ENCODE measurements around the gene MTHFD2.

The MTHFD2 gene

DNA sequence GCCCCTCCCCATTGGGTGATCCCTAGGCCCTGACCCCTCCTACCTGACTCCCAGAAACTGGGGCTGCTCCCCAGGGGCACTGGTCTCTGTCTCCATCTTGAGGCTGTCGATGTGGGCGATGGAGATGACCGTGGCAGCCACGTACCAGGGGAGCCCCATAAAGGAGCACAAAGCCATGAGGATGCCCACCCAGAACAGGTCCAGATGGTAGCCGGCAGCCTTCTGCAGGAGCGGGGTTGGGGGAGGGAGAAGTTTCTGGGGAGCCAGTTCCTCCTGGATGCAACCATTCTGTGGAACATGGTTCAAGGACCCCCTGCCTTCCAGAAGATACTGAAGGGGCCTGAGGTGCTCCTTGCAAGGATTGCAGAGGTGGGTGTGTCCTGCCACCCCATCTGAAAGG is 34.0 kb downstream of the MTHFD2 start:
- DNase-seq = no peak

DNA sequence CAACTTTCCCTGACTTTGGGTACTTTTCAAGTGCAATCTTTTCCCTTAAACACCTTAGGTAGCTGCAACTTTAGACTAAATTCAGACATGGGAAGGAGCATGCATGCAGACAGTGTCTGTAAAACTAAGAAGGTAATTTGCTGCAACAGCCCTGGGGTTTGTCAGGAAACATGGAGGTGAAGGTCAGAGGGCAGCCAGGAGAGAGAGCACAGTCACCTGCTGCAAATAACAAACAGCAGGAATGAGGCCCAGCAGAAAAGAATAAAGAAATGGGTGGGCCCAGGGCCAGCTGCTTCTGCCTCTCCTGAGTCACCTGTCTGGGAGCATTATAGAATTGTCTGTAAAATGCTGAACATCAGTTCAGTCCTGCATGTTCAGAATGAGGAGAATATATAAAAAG is 35.2 kb downstream of the MTHFD2 start:
- no peak for DNase-seq

DNA sequence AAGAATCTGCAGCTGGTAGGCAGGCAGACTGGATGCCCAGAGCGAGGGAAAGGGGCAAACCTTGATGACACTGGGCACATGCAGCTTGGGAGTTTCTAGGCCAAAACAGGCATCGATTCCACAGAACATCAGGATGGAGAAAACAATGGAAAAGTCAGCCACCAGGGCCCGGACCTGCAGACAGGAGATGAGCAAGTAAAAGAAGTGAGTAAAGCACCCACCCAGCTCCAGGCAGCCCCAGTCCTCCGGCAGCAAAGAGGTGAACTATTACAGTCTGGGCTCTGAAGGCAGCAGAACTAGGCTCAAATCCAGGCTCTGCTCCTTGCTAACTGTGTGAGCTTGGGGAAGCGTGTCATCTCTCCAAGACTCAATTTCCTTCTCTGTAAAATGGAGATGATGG is 36.6 kb downstream of the MTHFD2 start:
- no peak for DNase-seq

DNA sequence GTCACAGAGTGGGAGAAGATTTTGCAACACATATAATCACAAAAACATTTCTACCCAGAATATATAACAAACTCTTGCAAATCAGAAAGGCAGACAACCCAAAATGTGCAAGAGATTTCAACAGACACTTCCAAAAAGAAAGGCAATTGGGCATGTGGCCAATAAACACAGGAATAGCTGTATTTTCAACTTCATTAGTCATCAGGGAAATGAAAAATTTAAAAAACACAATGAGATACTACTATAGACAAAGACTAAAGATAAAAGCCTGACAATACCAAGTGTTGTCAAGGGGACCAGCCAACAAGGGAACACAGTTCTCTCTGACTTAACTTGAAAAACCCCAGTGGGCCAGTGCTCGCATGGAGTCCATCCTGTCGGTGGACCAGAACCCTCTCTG is 40.5 kb downstream of the MTHFD2 start:
- no peak for DNase-seq

DNA sequence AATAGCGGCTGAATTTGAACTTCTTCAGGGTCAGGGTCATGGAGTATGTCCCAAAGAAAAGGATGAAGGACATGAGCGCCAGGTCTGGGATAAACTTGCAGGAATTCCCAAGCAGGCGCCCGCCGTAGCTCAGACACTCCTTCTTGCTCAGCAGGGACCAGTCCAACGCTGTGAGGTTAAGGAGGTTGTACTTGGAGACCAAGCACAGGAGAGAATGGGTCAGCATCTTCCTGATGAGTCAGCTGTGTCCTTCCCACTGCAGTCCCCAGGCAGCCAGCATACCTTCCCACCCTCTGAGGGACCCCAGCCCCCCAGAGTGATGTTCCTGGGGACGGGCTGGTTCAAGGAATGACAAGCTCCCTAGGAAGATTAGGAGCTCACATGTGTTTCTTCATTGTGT is 40.9 kb downstream of the MTHFD2 start:
- no peak for DNase-seq

DNA sequence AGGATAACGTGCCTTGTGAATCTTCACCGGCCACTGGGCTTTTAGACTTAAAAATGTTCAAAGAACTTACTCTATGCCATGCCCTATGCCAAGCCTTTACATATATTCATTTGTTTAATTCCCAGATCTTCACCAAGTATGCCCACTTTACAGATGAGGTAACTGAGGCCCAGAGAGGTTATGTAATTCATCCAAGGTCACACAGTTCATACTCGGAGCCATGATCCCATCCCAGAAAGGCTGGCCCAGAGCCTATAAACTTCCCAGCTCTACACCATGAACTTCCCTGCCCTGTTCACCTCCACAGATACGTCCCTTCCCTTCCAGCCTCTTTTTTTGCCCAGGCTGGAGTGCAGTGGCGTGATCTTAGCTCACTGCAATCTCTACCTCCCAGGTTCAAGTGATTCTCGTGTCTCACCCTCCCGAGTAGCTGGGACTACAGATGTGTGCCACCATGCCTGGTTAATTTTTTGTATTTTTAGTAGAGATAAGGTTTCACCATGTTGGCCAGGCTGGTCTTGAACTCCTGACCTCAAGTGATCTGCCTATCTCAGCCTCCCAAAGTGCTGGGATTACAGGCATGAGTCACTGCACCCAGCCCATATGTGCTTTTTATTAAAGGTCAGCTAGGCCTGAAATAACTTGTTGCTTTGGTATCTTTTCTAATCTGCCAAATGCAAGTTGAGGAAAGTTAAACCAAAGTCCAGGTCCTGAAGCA is 44.1 kb downstream of the MTHFD2 start:
- no peak for DNase-seq

DNA sequence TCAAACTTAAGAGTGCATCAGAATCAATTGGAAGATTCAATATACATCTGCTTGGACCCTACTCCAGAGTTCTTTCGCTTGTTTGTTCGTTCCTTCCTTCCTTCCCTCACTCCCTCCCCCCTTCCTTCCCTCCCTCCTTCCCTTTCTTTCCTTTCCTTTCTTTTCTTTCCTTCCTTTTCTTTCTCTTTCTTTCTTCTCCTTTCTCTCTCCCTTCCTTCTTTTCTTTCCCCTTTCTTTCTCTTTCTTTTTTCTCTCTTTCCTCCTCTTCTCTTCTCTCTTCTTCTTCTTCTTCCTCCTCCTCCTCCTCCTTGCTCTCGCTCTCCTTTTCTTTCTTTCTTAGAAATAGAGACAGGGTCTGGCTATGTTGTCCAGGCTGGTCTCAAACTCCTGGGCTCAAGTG is 45.9 kb downstream of the MTHFD2 start:
- no peak for DNase-seq

DNA sequence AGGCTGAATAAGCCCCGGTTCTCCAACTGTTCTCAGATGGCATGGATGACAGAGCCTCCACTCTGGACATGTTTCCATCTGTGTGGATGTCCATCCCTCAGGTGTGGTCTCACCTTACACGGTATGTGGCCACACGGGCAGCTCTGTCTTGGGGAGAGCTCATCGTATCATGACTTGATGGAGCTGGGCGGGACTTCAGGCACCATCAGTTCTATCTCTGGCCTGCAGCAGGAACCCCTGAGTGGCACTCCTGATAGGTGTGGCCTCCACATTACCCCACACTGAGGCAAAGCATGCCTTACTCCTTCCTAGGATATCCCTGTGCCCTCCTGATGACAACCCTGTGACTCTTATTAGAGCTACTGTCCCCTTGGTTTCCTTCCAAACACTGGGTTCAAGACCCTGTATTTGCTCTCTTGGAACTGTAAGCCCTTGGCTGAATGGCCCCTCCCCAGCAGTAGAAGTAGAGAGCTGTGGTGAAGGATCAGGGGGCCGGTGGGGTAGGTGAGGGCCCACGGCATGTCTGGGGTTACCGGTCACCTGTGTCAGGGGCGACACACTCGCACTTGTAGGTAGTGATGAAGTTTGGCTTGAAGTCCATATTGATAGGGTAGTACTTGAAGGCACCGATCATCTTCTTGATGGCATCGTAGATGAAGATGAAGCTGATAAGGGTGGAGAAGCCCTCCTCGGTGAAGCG is 48.2 kb downstream of the MTHFD2 start:
- no peak for DNase-seq

DNA sequence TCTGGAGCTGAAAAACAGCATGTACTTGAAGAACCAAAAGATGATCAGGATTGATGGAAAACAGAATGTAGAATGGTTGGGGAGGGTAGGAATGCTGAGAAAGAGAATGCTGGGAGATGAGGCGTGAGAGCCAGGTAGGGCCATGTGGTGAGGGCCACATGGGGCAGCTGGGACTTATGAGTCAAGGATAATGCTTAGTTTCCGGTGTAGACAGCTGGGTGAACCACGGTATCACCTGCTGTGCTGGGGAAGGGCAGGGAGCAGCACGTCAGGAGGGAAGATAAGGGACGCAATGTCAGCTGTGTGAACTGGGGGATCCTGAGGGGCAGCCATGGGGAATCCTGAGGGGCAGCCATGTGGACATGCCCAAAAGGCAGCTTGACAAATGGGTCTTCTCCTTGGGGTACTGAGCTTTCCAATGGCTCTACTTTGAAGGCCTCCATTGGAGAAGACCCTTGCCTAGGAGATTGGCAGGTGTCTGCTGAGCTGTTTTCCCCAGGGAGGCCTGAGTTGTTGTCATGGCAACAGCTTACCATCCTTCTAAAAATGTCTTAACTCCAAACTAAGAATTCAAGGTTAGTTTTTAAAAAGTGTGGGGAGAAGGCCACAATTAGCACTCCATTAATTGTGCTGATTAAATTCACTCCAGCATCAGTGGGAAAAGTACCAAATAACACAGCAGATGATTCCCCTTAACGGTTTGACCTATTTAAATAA is 51.1 kb downstream of the MTHFD2 start:
- no peak for DNase-seq

DNA sequence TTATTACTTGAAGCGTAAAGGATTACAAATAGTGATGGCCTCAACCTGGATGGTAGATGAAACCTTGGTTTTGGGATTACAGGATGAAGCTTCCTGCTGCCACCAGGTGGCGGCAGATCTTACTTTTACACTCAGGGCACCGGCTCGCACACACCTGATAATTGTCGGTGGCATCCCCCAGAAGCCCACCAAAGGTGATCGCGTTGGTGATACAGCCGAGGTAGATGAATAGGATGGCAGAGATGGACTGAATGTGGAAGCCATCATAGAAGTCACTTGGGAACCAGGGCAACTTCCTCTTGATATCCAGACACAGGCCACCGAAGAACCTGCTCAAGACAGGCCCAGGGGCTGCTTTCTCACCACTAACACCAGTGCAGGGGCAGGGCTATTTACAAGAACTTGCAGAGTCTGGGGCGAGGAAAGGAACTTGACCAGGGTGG is 51.8 kb downstream of the MTHFD2 start:
- peak; percentile 6 for DNase-seq

DNA sequence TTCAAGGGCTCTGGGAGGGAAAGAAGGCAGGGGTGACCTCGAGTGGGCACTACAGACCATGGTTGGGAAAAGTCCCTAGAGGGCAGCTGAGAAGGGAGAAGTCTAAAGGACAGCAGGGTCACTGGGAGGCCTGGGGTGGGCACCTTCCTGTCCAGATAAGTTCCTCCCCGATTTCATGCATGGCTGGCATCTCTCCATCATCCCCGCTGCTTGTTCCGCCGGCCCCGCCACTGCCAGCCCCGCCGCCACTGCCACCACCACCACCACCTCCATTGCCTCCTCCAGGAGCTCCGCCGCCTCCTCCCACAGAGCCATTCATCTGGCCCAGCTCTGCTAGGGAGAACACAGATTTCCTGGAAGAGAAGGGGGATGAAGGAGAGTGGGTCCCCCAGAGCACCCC is 53.6 kb downstream of the MTHFD2 start:
- no peak for DNase-seq

DNA sequence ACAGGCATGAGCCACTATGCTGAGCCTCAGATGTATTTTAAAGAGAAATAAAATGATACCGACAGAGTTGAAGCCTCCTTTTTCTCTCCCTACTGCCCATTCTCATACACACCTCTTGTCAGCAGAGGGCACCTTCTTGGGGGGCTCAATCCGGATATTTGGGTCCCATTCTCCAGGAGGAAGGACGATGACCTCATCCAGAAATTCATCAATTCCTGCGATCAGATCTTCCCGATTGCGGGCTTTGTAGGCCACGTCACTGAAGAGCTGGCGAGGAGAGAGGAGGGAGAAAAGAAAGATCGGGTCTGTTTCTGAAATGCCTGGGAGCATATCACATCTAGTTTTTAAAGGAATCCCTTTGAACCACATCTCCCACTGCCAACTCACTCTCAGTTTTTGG is 54.4 kb downstream of the MTHFD2 start:
- DNase-seq = no peak

DNA sequence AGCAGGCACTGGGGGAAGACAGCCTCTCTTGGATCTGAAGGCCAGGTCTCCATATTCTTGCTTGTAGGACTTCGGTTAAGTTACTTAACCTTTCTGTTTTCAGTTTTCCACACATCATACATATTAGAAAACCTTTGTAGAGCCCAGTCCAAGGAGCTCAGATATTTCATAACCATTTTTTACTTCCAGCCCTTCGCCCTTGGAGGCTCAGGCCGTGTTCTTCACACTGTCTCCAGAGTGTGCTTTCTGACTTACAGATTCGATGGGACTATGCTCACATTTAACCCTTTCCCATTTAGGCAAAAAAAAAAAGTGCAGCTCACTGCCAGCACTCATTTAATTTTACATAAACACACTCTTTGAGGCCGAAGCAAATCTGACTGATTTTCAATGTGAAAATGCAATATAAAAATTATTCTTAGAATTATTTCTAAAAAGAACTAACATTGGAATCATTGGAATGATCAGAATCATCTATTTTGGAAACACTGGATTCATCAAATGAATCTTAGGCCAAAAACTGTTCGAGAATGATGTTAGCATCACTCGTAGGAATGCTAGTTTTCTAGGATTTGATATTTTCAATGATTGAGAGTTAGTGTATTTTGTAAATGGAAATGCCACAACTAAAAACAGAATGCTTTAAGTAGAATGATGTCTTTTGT is 55.0 kb downstream of the MTHFD2 start:
- DNase-seq = no peak

DNA sequence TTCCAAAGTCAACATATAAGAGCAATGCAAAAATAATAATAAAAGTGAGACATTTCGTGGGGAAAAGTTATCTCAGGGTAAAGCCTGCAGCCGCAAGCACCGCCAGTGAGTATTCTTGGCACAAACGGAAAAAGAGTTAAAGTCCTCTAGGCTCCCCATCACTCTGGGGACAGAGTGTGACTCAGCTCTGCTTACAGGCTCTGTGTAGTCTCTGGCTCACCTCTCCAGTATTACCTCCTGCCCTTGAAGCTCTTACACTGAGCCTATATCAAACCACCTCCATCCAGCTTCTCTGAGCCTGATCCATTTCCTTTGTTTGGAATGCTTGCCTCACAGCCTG is 55.5 kb downstream of the MTHFD2 start:
- DNase-seq = no peak

DNA sequence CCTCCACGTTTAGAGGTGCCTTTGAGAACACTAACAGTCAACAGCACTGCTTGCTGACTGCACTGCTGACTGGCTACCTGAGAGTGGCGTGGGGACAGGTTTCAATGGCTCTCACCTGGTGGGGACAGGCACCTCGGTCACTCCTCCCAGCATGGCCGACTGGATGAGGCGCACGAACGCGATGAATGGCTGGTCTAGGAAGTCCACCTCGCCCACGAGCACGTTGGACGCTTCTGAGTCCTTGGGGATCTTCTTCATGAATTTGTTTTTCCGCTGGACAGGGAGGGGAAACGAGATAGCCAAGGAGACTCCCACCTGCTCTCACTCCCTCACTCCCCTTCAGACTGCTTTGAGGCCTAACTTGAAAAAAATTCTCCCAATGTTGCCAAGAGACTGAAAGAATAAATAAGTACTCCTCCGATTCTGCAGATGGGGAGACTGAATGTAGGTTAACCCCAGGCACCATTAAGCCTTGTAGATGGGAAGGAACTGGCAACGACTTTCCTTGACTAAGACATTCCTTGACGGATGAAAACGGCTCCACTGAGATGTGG is 57.3 kb downstream of the MTHFD2 start:
- DNase-seq = no peak

DNA sequence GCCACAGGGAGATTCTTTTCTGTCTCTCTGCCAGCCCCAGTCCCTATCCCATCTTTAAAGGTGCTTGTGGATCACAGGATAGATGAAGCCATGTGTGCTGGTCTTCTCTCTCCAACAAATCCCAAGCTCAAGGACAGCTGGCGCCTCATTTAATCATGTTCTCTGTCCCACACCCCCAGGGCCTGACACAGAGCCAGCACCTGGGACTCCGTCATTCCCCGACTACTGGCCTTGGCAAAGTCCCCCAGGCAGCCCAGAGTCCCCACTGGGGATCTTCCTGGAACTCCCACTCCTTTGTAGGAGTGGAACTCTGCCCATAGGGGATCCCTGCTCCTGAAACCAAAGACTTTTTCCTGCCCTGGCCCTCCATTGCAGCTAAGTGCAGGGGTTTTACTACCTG is 60.8 kb downstream of the MTHFD2 start:
- no peak for DNase-seq

DNA sequence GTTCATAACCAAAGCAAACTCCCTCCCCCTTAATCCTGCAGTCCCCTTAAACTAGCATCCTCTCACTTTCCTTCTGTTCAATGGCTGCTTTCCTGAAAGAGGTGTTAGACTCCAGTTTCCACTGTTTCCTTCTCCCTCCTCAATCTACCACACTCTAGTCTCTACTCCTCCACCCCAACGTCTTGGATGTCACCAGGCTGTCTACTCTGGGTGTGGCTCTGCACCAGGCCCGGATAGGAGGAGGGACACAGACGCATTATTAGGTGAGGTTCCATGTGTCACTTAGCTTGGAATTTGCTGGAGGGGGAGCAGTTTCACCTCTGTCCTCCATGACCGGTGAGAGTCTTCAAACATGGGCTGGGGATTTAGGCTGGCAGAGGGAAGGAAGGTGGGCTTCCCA is 61.3 kb downstream of the MTHFD2 start:
- no peak for DNase-seq

DNA sequence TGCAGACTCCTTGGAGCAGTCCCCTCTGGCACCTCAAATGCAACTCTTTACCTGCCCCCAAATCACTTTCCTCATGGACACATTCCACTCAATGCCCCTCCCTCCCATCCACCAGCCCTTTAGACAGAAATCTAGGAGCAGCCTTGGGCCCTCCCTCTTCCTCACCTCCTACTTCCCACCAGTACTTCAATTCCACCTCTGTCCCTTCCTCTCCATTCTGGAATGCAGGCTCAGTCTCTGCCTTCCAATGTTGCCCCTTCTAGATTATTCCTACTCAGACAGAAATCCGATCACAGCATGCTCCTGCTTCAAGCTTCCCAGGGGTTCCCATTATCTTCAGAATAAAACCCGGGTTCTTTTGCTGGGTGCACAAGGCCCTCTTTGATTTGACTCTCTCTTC is 62.1 kb downstream of the MTHFD2 start:
- no peak for DNase-seq

DNA sequence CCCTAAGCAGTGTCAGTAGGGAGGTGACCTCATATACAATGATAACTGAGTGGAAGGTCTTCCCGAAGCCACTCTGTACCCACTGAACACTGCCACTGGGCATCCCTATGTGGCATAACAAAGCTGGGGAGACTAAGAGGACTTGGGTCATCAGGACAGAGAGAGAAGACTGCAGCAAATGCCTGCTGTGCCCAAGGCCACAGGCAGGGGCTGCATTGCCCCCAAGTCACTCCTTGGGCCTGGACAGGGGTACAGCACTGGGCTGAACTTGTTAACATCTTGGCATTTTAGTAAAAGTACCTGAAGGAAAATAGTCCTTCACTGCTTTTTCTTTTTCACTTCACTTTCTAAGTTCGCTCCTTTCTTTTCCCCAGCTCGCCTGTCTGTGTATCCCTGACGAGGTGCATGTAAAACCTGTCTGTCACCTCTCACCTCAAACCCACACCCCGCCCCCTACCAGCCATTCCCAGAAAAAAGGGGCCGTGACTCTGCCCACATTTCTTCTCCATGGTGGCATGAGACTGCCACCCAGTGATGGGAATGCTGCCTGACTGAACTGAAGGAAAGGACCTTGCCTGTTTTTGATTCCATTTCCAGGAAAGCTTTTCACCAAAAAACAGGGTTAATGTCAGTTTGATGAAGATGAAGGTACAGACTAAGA is 62.9 kb downstream of the MTHFD2 start:
- peak; percentile 25 for DNase-seq

DNA sequence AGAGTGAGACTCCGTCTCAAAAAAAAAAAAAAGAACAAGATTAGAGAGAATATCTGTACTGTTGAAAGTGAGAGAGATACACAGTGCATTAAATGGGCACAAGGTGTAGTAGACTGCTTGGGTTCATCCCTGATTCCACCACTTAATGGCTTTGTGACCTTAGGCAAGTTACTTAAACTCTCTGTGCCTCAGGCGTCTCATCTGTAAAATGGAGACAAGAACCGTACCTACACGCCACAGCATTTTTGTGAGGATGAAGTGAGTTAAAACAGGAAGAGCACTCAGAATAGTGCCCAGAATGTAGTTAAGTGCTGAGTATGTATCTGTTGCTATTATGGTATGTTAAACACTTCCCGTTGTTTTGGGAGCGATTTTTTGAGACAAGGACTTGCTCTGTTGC is 64.3 kb downstream of the MTHFD2 start:
- DNase-seq = no peak

DNA sequence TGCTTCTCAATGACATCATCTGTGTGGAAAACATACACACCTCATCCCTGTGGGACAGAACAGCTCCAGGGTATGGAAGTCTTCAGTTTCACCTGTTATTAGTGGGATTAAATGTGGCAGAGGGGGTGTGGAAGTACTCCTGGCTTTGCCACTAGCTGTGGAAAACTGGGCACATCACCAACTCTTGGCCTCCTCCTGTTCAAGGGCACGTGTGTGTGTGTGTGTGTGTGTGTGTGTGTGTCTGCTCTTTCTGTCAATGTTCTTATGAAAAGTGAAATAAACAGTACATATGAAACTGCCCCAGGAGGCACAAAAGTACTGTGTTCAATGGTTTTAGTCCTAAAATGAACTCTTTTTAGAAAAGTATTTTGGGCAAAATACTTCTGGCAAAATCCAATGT is 65.9 kb downstream of the MTHFD2 start:
- DNase-seq = no peak

DNA sequence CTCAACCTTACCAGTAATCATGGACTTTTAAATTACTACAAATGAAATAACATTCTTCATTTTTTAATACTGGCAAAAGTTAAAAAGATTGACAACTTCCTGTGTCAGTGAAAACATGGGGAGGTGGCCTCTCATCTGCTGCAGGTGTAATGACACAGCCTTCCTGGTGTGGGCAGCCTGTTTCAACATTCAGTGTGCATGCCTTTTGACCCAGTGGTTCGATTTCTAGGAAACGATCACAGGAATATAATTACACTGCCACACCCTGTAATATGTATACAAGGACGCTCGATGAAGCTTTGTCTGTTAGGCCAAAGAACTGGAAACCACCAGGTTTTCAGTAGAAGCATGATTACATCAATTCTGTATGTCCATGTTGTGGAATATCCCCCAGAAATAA is 68.7 kb downstream of the MTHFD2 start:
- DNase-seq = no peak

All from amniotic stem cell (primary cell).